Measurements from ENCODE around the gene SRPX.

SRPX gene

GRCh38 chrX:38233891-38234667 lies 13.4 kb upstream of the SRPX start:
- TF ChIP-seq, protein P1, sequence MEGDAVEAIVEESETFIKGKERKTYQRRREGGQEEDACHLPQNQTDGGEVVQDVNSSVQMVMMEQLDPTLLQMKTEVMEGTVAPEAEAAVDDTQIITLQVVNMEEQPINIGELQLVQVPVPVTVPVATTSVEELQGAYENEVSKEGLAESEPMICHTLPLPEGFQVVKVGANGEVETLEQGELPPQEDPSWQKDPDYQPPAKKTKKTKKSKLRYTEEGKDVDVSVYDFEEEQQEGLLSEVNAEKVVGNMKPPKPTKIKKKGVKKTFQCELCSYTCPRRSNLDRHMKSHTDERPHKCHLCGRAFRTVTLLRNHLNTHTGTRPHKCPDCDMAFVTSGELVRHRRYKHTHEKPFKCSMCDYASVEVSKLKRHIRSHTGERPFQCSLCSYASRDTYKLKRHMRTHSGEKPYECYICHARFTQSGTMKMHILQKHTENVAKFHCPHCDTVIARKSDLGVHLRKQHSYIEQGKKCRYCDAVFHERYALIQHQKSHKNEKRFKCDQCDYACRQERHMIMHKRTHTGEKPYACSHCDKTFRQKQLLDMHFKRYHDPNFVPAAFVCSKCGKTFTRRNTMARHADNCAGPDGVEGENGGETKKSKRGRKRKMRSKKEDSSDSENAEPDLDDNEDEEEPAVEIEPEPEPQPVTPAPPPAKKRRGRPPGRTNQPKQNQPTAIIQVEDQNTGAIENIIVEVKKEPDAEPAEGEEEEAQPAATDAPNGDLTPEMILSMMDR (IDR thresholded peaks at IDR 0.05), result no peak
- no peak overlapping the region for H3K4me3 ChIP-seq (ENCODE audit: low read depth, low read length)
- H2AFZ ChIP-seq, result no peak overlapping the region
- no peak overlapping the region for H3K4me2 ChIP-seq (ENCODE audit: low read length)
- H3K4me1 ChIP-seq, result no peaks in the 10 kb centered on the region
- no peaks in the 10 kb centered on the region for H3K9me3 ChIP-seq (ENCODE audit: control insufficient read depth, low read length)
- H3K27ac ChIP-seq, result no peak overlapping the region
- no peaks in the 10 kb centered on the region for H3K79me2 ChIP-seq
- H3K27me3 ChIP-seq (ENCODE audit: control insufficient read depth, insufficient read depth, low read length), result no peaks in the 10 kb centered on the region
- no peaks in the 10 kb centered on the region for H3K36me3 ChIP-seq (ENCODE audit: control insufficient read depth, insufficient read depth, low read length)
- no peak overlapping the region for H3K9ac ChIP-seq

DNA sequence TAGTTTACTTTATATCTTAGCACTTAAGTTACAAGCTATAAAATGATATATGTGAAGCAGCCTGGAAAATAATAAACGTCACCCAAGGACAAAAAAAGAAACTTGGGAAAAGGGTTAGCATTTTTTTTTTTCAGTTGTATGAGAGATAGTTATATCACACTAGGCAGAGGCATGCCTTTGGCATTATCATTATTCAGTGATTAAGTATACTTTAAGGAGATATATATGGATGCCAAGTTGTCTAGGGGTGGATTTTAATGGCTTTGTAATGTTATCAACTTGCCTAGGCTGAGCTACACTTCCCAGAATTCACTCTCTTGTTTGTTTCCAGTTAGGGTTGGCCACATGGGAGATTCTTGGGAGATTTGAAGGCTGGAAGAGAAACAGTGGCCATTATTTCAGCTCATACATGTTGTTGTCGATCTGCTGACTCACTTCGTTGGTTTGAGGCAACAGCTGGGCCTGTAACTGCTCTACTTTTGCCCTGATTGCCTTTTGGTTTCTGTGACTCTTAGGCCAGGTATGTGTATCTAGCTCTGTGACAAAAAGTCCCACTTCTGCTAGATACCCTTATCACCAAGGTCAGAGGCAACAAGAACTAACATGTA lies 11.5 kb upstream of the SRPX start:
- no peaks in the 10 kb centered on the region for H3K27me3 ChIP-seq (ENCODE audit: control insufficient read depth, insufficient read depth, low read length)
- H3K4me2 ChIP-seq (ENCODE audit: low read length), result no peak overlapping the region
- H3K79me2 ChIP-seq, result no peaks in the 10 kb centered on the region
- H2AFZ ChIP-seq, result no peak overlapping the region
- no peaks in the 10 kb centered on the region for H3K36me3 ChIP-seq (ENCODE audit: control insufficient read depth, insufficient read depth, low read length)
- no peak overlapping the region for H3K4me3 ChIP-seq (ENCODE audit: low read depth, low read length)
- TF ChIP-seq, protein P1 (IDR thresholded peaks at IDR 0.05), result no peak
- H3K9ac ChIP-seq, result no peak overlapping the region
- no peak overlapping the region for H3K27ac ChIP-seq
- H3K4me1 ChIP-seq, result no peaks in the 10 kb centered on the region
- no peaks in the 10 kb centered on the region for H3K9me3 ChIP-seq (ENCODE audit: control insufficient read depth, low read length)

- no peaks in the 10 kb centered on the region for H3K9me3 ChIP-seq (ENCODE audit: control insufficient read depth, low read length)
- no peak overlapping the region for H2AFZ ChIP-seq
- H3K4me1 ChIP-seq, result no peaks in the 10 kb centered on the region
- H3K4me3 ChIP-seq (ENCODE audit: low read depth, low read length), result no peak overlapping the region
- no peaks in the 10 kb centered on the region for H3K79me2 ChIP-seq
- no peak overlapping the region for H3K27ac ChIP-seq
- TF ChIP-seq, protein P1 (IDR thresholded peaks at IDR 0.05), result no peak
- no peaks in the 10 kb centered on the region for H3K27me3 ChIP-seq (ENCODE audit: control insufficient read depth, insufficient read depth, low read length)
- no peaks in the 10 kb centered on the region for H3K36me3 ChIP-seq (ENCODE audit: control insufficient read depth, insufficient read depth, low read length)
- no peak overlapping the region for H3K9ac ChIP-seq
- H3K4me2 ChIP-seq (ENCODE audit: low read length), result no peak overlapping the region
Measured at GRCh38 chrX:38225093-38225492, 4.4 kb upstream of the SRPX start.

DNA sequence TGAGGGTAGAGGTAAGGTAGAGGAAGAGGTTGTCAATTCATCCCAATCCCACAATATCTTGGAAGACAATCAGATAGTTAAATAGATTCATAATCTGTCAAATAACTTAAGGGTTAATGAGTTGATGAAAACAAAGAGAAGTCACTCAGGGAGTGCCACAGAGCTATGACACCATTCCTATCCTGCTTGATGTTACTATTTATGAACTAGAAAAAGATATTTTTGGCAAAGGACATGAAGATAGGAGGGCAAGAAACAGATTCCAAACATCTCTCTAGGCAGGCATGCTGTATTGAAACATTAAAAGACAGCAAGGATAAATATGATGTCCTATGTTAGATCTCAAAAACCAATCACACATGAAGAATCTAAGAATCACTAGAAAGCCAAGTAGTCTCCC lies 3.5 kb upstream of the SRPX start:
- H3K27me3 ChIP-seq (ENCODE audit: control insufficient read depth, insufficient read depth, low read length), result no peaks in the 10 kb centered on the region
- no peak overlapping the region for H2AFZ ChIP-seq
- no peaks in the 10 kb centered on the region for H3K79me2 ChIP-seq
- no peaks in the 10 kb centered on the region for H3K4me1 ChIP-seq
- no peak overlapping the region for H3K4me2 ChIP-seq (ENCODE audit: low read length)
- H3K9me3 ChIP-seq (ENCODE audit: control insufficient read depth, low read length), result no peaks in the 10 kb centered on the region
- H3K9ac ChIP-seq, result no peak overlapping the region
- no peaks in the 10 kb centered on the region for H3K36me3 ChIP-seq (ENCODE audit: control insufficient read depth, insufficient read depth, low read length)
- H3K27ac ChIP-seq, result no peak overlapping the region
- no peak overlapping the region for H3K4me3 ChIP-seq (ENCODE audit: low read depth, low read length)
- TF ChIP-seq, protein P1 (IDR thresholded peaks at IDR 0.05), result no peak

Data from parathyroid adenoma (tissue), 2 donors.